Kasumi-1 (cell line): ENCODE data around the gene DTNA.
A peak's percentile ranks its signal among the peaks of the same experiment; 100 is the strongest.

Source experiments
- DNase-seq, 2 experiments: peaks; one replicate each; lab custom pipeline; 2025; lab: John Stamatoyannopoulos, UW

DTNA gene

GRCh38 chr18:34772887-34773286 lies 62.8 kb downstream of the DTNA start:
- DNase-seq = peak; percentile 62 to 76

- DNase-seq = no peak
These were observed 63.3 kb downstream of the DTNA start for GRCh38 chr18:34773378-34773777.

- peak; percentile 3 to 41 for DNase-seq
These were observed 64.1 kb downstream of the DTNA start for GRCh38 chr18:34773961-34774766.

GRCh38 chr18:34775461-34775860 lies 65.4 kb downstream of the DTNA start:
- no peak for DNase-seq

- DNase-seq = no peak
These were observed 69.0 kb downstream of the DTNA start for GRCh38 chr18:34779112-34779511.

- DNase-seq = no peak
These were observed 70.8 kb downstream of the DTNA start for GRCh38 chr18:34780856-34781255.

GRCh38 chr18:34783501-34783900 lies 73.4 kb downstream of the DTNA start:
- DNase-seq = no peak

GRCh38 chr18:34786162-34786741 lies 76.2 kb downstream of the DTNA start:
- no peak for DNase-seq

GRCh38 chr18:34787931-34788532 lies 77.9 kb downstream of the DTNA start:
- DNase-seq = peak; percentile 65 to 71

GRCh38 chr18:34789768-34790344 lies 79.8 kb downstream of the DTNA start:
- DNase-seq = no peak

GRCh38 chr18:34794348-34794747 lies 84.2 kb downstream of the DTNA start:
- DNase-seq = no peak

- no peak for DNase-seq
These were observed 85.1 kb downstream of the DTNA start for GRCh38 chr18:34795070-34795732.

GRCh38 chr18:34796035-34796657 lies 86.0 kb downstream of the DTNA start:
- no peak for DNase-seq

- DNase-seq = no peak
These were observed 89.2 kb downstream of the DTNA start for GRCh38 chr18:34799291-34799690.

GRCh38 chr18:34800381-34800780 lies 90.3 kb downstream of the DTNA start:
- DNase-seq = no peak

GRCh38 chr18:34801774-34802173 lies 91.7 kb downstream of the DTNA start:
- no peak for DNase-seq

- DNase-seq = no peak
These were observed 92.9 kb downstream of the DTNA start for GRCh38 chr18:34802959-34803358.

GRCh38 chr18:34803877-34804400 lies 93.8 kb downstream of the DTNA start:
- no peak for DNase-seq

- no peak for DNase-seq
These were observed 95.2 kb downstream of the DTNA start for GRCh38 chr18:34805103-34805877.

GRCh38 chr18:34805878-34806351 lies 95.8 kb downstream of the DTNA start:
- no peak for DNase-seq

GRCh38 chr18:34806527-34806926 lies 96.4 kb downstream of the DTNA start:
- DNase-seq = no peak
